ENCODE results near the gene FBN1. TPM values are rescaled to one million over a fixed set of nuclear protein-coding genes. Genes with fewer than 3 reads are reported as not detected.

FBN1 gene
- total RNA-seq, 2 donors from 2014 or later = 10.7 to 16.8 TPM

DNA sequence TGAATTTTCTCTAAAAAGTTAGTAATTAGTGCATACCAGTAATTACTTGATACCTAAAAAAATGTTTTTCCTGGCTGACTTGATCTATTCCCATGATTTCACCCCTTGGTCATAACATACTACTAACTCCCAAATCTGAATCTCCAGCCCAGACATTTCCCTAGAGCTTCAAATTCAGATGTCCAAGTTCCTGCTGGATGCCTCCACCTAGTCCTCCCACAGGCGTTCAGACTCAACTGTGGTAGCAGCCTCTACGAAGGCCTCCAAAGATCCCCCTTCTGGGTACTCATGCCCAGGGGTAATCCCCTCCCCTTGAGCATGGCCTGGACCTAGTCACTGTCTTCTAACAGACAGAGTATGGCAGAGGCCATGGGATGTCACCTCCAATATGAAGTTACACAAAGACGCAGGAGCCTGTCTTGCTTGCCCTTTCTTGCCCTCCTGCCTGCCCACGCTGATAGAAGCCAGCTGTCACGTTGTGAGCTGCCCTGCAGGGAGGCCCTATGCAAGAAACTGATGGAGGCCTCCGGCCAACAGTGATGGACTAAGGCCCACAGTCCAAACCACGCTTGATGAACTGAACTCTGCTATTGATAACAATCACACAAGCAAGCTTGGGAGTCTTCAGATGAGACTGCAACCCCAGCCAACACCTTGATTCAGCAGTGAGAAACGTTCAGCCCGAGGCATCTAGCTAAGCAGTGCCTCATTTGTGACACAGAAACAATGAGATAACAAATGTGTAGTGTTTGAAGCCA, 8.6 kb upstream of the FBN1 start:
- no peak for ATAC-seq
- DNase-seq = no peak
- intact Hi-C loops (cut with DNase I, micrococcal nuclease) = no loop called here

DNA sequence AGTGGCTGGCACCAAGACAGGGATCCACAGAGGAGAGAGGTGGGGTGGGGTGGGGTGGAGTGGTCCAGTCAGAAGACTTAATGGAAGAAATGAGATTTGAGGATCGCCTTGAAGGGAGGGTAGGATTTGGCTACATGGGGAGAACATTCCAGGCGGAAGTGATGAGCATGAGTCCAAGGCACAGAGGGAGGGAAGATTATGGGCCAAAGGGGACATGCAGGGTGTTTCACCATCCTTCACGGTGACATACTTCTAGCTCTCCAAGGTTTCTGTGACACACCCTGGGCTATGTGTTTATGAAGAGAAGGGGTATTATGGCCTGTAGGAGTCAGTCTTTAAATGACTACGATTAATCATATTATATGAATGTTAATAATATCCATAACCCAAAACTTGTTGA, 7.7 kb upstream of the FBN1 start:
- DNase-seq = no peak
- no peak for ATAC-seq
- intact Hi-C loops (cut with DNase I, micrococcal nuclease) = no loop called here

DNA sequence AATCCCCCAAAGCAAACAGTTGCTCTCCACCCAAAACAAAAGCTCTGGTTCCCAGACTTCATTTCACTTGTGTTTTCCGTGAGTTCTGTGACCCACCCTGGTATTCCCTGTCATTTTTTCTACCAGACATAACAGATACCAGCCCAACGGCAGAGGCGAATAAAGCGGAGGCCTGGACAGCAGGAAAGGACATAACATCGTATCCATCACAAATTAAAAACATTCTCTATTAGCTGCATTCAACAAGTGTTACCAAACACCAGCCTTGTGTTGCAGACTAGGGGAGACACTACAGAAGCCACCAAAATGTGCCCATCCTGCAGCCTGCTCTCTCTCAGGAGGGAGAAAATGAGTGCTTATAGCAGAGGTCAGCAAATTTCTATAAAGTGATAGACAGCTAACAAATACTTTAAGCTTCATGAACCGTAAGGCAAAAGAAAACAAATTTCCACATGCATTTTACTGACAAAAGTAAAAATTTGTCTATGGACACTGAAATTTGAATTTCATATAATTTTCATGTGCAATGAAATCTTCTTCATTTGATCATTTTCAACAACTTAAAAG, 7.1 kb upstream of the FBN1 start:
- intact Hi-C loops (cut with DNase I, micrococcal nuclease) = no loop called here
- ATAC-seq (no peak), DNase-seq (no peak)

DNA sequence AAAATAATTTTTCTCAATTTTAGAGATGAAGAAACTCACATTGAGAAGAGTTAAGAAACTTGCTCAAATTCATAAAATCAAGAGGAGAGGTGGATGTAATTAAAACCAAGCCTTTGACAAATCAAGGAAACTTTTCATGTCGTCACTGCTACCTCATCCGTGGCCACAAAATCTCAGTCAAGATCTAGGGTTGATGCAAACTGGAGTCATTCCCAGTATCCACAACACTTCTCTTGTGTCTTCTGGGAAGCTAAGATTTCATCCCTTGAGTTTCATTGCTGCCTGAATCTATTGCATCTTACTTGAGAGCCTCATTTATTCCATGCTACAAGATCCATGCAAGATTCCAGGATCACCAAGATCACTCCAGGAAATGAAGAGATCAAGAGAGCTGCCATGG, 5.4 kb upstream of the FBN1 start:
- ATAC-seq (no peak), DNase-seq (no peak)
- intact Hi-C loops (cut with DNase I, micrococcal nuclease) = no loop called here

DNA sequence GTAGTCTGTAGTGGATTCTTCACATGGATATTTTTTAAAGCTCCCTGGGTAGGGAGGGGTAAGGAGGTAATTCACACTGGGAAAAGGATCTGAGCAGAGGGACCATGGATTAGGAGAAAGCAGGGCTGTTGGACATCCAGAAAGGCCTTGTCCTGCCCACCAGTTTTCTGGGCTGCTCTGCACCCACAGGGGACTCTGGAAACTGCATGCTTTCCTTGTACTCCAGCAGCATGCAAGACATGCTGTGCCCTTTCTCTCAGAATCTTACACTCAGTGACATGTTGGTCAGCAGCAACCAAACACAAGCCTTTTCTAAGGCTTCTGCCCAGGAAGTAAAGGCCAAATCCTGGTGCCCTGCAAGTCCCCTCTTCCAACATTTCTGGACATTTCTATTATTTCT, 2.5 kb upstream of the FBN1 start:
- intact Hi-C loops (cut with DNase I, micrococcal nuclease) = no loop called here
- DNase-seq (no peak), ATAC-seq (no peak)

DNA sequence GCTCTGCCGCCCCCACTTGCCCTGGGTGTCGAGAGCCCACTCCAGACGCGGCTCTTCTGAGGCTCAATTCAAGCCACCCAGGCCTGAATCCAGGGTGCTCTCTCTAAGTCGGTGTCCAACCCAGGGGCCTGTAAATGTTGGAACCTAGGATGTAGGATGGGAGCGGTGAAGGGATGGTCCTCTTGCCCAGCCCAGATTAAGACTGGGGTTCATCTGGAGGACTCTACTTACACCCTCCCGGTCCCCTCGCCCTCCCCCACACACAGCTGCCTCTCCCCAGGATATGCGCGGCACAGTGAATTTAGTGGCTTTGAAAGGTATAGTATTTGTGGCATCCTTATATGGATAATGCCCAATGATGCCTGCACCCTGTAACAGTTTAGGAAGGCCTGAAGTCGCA, 822 bp upstream of the FBN1 start:
- no peak for ATAC-seq
- intact Hi-C loops (cut with DNase I, micrococcal nuclease) = no loop called here
- no peak for DNase-seq

DNA sequence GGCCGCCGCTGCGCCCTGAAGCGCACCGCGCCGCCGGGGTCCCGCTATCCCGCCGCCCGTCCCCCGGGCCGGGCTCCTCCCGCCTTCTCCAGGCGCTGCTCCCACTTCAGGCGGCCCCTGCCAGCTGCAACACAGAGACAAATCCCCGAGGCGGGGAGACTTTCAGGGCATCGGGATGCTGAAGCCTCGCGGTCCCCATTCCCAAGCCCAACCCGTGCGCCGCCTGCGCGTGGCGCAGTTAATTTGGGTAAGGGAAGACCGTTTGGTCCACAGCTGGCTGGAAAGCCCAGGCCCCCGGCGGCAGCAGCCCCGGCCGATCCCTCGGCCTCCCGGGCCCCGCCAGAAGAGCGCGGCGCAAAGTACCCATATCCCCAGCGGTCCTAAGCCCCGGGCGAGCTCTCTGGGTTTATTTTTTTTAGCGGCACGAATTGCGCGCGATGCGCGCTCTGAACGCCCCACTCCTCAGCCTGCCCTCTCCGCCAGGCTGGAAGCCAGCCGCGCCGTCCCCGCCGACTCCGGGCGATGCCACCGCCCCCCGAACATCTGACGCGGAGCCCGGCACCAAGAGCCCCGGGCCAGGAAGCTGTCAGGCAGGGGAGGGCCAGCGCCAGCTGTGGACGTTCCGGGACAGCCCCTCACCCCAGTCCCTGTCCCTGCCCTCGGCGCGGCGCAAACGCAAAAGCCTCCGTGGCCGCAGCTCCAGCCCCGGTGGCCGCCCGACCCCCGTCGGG, 517 bp downstream of the FBN1 start:
- peak in 1 of 2 donors; percentile 21 for DNase-seq
- ATAC-seq = no peak
- intact Hi-C loops (cut with DNase I, micrococcal nuclease) = no loop called here

DNA sequence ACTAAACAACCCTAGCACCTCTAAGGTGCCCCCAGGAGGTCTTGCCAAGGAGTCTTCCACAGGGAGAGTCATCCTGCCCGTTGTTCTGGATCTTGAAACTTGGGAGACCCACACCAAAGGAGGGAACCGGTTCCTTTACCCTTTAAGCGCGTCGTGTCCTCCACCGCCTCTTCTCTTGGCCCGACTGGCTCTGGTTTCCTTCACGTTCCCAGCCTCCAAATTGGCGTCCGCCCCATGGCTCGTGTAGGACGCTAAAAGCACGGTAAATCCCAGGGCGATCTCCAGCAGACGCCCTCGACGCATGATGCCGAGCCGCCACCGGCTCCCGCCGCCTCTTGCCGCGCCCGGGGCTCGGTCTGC, 1.1 kb downstream of the FBN1 start:
- intact Hi-C loops (cut with DNase I, micrococcal nuclease) = no loop called here
- no peak for ATAC-seq
- DNase-seq = peak in 1 of 2 donors; percentile 12

DNA sequence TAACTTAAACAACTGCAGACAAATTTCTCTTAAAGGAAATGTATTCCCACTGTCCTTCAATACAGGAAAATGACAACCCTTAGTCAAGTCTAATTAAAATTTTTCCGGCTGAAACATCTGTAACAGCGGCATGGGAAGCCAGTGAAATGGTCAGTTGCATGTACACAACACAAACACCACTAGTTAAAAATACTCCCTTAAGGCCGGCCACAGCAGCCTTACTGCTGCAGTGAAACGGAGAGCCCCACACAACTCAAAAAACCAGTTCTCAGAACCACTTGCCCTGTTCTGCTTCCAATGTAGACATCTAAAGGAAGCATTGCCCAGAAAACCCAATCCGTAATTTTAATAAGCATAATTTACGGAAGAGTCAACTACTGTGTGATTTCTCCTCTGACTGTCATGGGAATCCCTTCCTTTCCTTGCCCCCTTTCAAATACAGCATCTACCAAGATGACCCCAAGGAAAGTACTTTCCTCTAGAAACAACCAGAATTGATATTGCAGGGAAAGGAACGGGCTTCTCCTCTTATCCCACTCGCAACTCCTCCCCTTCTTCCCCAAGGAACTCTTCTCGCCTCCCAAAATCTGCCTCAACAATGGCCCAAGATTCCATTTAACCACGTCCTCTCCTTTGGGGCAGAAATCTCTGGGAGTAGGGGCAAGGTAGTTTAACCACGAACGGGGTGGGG, 1.6 kb downstream of the FBN1 start:
- ATAC-seq (no peak), DNase-seq (no peak)
- intact Hi-C loops (cut with DNase I, micrococcal nuclease) = no loop called here

DNA sequence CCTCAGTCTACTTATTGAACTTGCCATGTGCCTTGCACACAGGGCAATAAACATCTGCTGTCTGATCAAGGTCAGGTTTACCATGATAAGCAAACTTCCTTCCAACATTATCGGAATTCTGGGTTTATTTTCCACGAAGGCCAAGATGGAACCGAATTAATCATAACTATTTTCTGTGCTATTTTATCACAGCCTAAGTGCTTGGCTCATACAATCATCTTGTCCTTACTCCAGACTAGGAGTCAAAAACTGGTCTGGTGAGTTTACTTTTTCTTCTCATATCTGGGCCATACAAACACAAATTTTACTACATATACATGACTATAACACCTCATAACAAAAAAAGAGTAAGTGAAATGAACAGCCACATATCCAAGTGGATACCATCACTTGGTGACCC, 2.3 kb downstream of the FBN1 start:
- intact Hi-C loops (cut with DNase I, micrococcal nuclease) = no loop called here
- DNase-seq = no peak
- no peak for ATAC-seq

DNA sequence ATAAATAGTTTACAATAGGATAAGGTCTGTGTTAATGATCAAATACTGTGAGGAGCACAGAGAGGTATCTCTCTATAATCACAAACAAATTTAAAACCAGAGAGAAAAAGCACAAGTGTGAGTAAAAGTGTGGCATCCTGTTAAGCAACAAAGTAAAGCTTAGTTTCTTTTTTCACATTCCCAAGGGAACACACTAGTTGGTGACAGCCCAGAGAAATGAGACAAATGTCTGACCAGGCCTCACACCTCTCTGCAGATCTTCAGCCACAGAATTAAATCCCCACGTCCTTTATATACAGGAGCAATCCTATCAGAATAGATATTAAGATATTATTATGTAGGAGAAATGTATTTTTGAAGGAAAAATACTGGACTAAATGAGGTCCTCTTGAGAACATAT, 2.7 kb downstream of the FBN1 start:
- ATAC-seq = no peak
- intact Hi-C loops (cut with DNase I, micrococcal nuclease) = no loop called here
- no peak for DNase-seq

DNA sequence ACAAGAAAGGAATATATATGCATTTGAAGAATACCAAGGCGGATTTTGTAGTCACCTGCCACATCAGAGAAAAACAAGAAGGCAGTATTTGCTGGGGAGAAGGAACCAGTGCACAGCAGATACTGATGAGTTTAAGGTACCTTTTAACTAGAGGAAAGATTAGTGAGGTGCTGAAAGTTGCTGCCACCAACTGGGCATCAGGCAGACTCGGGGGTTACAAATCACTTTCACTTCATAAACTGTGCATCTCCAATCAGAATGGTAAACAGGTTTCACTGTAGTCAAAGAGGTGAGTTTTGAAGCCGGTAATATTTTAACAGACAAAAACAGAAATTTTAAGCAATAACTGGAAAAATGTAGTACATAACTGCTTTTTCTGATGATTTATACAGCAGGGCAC, 4.1 kb downstream of the FBN1 start:
- no peak for ATAC-seq
- intact Hi-C loops (cut with DNase I, micrococcal nuclease) = no loop called here
- DNase-seq = no peak

DNA sequence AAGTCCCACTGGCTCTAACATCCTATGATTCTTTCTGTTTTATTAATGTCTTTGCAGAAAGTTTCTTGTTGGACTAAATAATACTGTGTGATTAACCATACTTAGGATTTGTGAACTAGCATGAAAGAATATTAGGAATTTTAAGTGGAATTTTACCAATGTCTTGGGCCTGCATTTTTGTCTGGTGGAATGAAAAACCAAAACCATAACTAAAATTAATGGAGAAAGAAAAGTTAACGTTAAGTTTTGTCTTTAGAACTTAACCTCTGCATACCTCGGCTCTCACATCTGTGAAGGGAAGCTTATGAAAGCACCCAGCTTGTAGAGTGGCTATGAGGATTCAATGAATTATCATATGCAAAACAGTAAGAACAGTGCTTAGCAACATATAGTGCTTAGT, 6.5 kb downstream of the FBN1 start:
- intact Hi-C loops (cut with DNase I, micrococcal nuclease) = no loop called here
- DNase-seq (no peak), ATAC-seq (no peak)

DNA sequence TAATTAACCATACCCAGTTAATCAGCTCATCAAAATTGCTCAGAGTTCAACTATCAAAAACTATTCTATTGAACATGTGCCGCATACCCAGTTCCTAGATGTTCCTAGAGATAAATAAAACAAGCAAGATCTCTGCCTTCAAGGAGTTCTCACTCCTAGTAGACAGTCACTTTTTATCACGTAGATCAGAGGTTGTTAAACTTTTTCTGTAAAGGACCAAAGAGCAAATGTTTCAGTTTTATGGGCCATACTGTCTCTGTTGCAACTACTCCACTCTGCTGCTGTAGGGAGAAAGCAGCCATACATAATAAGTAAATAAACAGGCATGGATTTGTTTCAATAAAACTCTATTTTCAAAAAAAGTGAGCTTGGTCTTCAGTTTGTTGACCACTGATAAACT, 7.9 kb downstream of the FBN1 start:
- intact Hi-C loops (cut with DNase I, micrococcal nuclease) = no loop called here
- DNase-seq (no peak), ATAC-seq (no peak)

DNA sequence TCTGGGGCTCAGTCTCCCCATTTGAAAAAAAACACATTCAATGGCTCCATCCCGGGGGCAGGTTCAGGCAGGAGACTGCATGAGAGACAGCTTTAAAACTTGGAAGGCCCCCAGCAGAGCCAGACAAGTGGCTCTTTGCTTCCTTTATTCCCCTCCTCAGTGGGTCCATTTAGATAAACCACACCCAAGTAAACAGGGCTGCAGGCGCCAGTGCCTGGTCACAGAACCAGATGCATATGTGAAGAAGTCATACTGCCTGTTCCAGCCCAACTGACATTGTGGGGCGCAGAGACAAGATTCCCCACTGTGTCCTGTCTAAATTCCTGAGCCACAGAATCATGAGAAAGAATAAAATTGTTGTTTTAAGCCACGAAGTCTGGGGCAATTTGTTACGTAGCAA, 9.0 kb downstream of the FBN1 start:
- intact Hi-C loops (cut with DNase I, micrococcal nuclease) = no loop called here
- DNase-seq (no peak), ATAC-seq (no peak)

DNA sequence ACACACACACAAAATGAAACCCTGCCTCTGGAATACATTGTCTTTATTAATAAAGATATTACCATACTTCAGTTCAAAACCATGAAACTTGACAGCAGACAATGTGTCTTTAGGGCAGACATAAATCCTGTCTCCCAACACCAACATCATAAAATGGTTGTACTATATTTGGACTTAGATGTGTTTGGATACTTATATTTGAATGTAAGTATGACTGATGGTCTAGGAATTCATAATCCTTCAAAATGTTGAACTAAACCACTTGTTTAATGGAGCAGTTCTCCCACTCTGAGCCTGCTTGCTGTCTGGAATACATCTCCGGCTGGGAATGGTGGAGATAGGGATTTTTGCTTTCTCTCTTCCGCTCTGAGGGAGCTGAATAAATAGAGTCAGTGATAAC, 10.6 kb downstream of the FBN1 start:
- DNase-seq (no peak), ATAC-seq (no peak)
- intact Hi-C loops (cut with DNase I, micrococcal nuclease) = no loop called here

DNA sequence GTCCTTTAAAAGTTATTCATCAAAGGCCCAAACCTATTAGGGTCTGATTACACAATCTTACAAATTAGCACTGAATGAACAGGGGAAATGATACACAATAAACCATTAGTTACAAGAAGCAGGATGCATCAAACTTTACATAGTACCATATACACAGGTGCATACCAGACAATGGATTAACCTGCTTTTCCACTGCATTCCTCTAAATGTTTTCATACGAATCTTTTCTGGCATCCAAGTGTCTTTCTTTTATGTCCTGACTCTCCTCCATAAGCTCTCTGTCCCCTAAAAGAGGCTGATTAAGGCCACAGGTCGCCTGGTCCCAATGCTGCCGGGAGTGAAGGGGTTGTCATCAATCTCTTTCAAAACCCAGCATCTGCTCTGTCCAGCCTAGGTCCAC, 11.4 kb downstream of the FBN1 start:
- ATAC-seq (no peak), DNase-seq (no peak)
- intact Hi-C loops (cut with DNase I, micrococcal nuclease) = no loop called here

DNA sequence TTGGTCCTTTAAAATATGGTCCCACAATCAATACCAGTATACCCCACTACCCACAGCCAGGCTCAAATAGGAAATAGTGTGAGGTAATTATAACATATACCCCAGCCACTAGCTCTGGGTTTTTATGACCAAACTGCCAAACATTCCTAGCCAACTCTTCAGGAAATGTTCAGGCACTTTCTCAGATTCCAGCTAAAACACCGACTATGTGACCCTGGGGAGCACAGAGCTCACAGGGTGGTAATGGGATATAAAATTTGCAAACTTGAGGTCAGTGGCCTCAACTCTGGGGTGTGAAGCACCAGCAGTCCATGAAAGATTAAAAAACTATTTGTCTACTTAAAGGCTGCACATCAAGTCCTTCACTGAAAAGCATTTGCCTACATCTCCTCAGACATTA, 12.9 kb downstream of the FBN1 start:
- DNase-seq = no peak
- intact Hi-C loops (cut with DNase I, micrococcal nuclease) = no loop called here
- ATAC-seq = no peak

DNA sequence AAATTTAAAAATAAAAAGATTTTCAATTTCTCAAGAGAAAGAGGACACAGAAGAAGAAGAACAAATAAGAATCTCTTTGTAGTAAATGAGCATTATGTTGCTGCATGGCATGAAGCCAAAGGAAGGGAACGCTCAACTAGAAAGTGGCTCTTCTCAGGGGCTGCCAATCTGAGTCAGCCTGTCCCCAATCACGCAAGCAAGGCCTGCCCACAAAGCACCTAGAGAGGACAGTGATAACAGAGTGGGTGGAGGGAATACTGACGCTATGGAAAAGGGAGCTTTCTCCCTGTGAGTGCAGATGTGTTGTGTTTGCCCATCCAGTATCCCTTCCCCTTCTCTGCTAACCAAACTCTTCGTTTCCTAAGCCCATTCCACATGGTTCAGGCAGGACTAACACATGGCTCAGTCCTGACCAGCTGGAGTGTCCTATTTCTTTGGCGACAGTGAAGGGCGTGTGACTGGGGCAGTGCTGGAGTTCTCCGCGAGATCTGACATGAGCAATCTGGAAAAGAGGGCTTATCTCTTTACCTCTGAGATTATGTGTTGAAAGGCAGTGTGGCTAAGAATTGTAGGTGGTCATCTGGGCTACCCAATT, 14.2 kb downstream of the FBN1 start:
- intact Hi-C loops (cut with DNase I, micrococcal nuclease) = no loop called here
- ATAC-seq (no peak), DNase-seq (no peak)

DNA sequence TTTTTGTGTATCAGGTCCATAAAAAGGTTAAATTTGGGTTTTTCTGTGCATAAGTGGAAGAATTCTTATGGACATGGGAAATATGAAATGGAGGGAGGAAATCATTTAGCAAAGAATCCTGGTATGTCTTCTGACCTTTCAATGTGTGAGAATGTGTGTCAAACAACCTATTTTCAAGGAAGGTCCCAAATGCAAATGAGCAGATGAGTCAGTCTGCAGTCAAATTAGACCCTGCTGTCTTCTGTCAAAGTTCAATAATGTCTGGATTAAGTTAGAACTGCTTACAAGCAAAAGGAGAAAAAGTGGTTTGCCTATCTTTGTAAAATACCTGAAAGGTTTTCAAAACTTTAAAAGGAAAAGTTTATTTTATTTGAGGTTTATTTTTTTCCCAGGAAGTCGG, 15.3 kb downstream of the FBN1 start:
- intact Hi-C loops (cut with DNase I, micrococcal nuclease) = no loop called here
- no peak for DNase-seq
- ATAC-seq = no peak

All from left colon (tissue), 2 donors.